Neural progenitor cell (in vitro differentiated cells): ENCODE measurements around the gene B4GALT5. TPM values are rescaled to one million over a fixed set of nuclear protein-coding genes. Genes with fewer than 3 reads are reported as not detected.

ENCODE experiments used
- DNase-seq: peaks from one replicate; pipeline ENCODE4 v3.0.0-alpha.2; 2016; ENCODE audit warnings: low spot score
- H2AFZ ChIP-seq: fragments of 200-600 bp; sonication (generic); replicated peaks from 2 replicates; pipeline ENCODE4 v1.6.1; 2016; ENCODE audit warnings: antibody characterized with exemption
- H3F3A ChIP-seq: fragments of 200-600 bp; sonication (generic); 2 replicates; pipeline ENCODE4 v1.6.1; 2016; ENCODE audit warnings: antibody characterized with exemption, low read depth
- H3K27ac ChIP-seq: fragments of 200-600 bp; sonication (generic); 2 replicates; pipeline ENCODE4 v1.5.1; 2016; ENCODE audit warnings: mild to moderate bottlenecking
- H3K27me3 ChIP-seq: fragments of 200-600 bp; sonication (generic); 2 replicates; pipeline ENCODE4 v1.6.1; 2016; ENCODE audit warnings: mild to moderate bottlenecking, moderate library complexity
- H3K36me3 ChIP-seq: fragments of 200-600 bp; sonication (generic); 2 replicates; pipeline ENCODE4 v1.5.1; 2016
- H3K4me1 ChIP-seq: fragments of 200-600 bp; sonication (generic); 2 replicates; pipeline ENCODE4 v1.6.1; 2016; ENCODE audit warnings: mixed run types
- H3K4me2 ChIP-seq: fragments of 200-600 bp; sonication (generic); 2 replicates; pipeline ENCODE4 v1.6.1; 2016
- H3K4me3 ChIP-seq: fragments of 200-600 bp; sonication (generic); 2 replicates; pipeline ENCODE4 v1.5.1; 2016
- H3K79me2 ChIP-seq: fragments of 200-600 bp; sonication (generic); 2 replicates; pipeline ENCODE4 v1.6.1; 2016; ENCODE audit warnings: low read depth
- H3K9ac ChIP-seq: fragments of 200-600 bp; sonication (generic); 2 replicates; pipeline ENCODE4 v1.6.1; 2016
- H3K9me3 ChIP-seq: fragments of 200-600 bp; sonication (generic); 2 replicates; pipeline ENCODE4 v1.5.1; 2016; ENCODE audit warnings: low read depth
- H4K20me1 ChIP-seq: fragments of 200-600 bp; sonication (generic); 2 replicates; pipeline ENCODE4 v1.6.1; 2016; ENCODE audit warnings: low read depth
- H3K27ac Mint-ChIP-seq: 3 replicates; pipeline ENCODE4 v1.8.0; 2021; ENCODE audit warnings: mixed read lengths
- H3K27me3 Mint-ChIP-seq: 2 replicates; pipeline ENCODE4 v1.8.0; 2022; ENCODE audit warnings: low read depth, mild to moderate bottlenecking, inconsistent platforms, moderate library complexity, mixed read lengths; ENCODE audit not compliant: insufficient read depth
- H3K36me3 Mint-ChIP-seq: 3 replicates; pipeline ENCODE4 v1.8.0; 2021; ENCODE audit warnings: mixed read lengths
- H3K4me1 Mint-ChIP-seq: 3 replicates; pipeline ENCODE4 v1.8.0; 2021; ENCODE audit warnings: mixed read lengths
- H3K4me3 Mint-ChIP-seq: 3 replicates; pipeline ENCODE4 v1.8.0; 2021; ENCODE audit warnings: mild to moderate bottlenecking, moderate library complexity, mixed read lengths
- H3K9me3 Mint-ChIP-seq: 3 replicates; pipeline ENCODE4 v1.8.0; 2020; ENCODE audit warnings: mixed read lengths
- EZH2 ChIP-seq: fragments of 200-600 bp; sonication (generic); IDR thresholded peaks from 2 replicates; pipeline ENCODE4 v1.6.1; 2017; ENCODE audit warnings: antibody characterized with exemption, mild to moderate bottlenecking, moderate library complexity
- EZH2phosphoT487 ChIP-seq: fragments of 200-600 bp; sonication (generic); IDR thresholded peaks from 2 replicates; pipeline ENCODE4 v1.6.1; 2017; ENCODE audit warnings: antibody characterized with exemption
- total RNA-seq: library from RNA; depleted of rRNA; stranded (reverse); fragments of >200 nt; gene quantifications from 2 replicates; pipeline ENCODE4 v1.2.3, GENCODE V29; 2015; ENCODE audit warnings: low replicate concordance
- TF ChIP-seq, protein P1 (sequence below): fragments of 200-600 bp; sonication (generic); IDR thresholded peaks from 2 replicates; pipeline ENCODE4 v1.5.1; 2017; ENCODE audit warnings: antibody characterized with exemption, mild to moderate bottlenecking

The B4GALT5 gene
- total RNA-seq, 1 donor from 2014 or later = 60.1 TPM

DNA sequence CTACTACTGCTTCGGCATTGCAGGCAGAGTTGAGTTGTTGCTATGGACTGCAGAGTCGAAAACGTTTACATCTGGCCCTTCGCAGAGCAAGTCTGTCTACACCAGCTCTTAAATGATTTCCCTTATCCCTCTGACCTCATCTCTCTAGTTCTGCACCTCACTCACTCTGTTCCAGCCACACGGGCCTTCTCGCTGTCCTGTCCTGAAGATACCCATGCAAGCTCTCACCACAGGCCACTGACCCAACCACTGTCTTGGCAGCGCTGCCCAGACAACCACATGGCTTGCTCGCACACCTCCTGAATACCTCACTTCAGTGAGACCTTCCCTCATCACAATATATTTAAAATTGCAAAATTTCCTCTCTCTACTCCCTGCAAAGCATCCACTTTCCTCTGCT, 31.4 kb downstream of the B4GALT5 start:
- Histone ChIP-seq H3K4me2 (no peak overlapping the region), H2AFZ (no peak overlapping the region), H3K9ac (no peak overlapping the region), H3K4me3 (no peak overlapping the region), H3K27me3 (no peaks in the 10 kb centered on the region), H3K4me1 (peaks cover 72% of the 10 kb centered on the region), H3K36me3 (no peaks in the 10 kb centered on the region), H3K9me3 (no peaks in the 10 kb centered on the region), H3K27ac (no peak overlapping the region), H3K79me2 (peaks cover 100% of the 10 kb centered on the region), H4K20me1 (peaks cover 100% of the 10 kb centered on the region), H3F3A (peaks cover 43% of the 10 kb centered on the region)
- H3K9me3 Mint-ChIP-seq = no peaks in the 10 kb centered on the region
- TF ChIP-seq EZH2phosphoT487 = no peak
- TF ChIP-seq, protein P1, sequence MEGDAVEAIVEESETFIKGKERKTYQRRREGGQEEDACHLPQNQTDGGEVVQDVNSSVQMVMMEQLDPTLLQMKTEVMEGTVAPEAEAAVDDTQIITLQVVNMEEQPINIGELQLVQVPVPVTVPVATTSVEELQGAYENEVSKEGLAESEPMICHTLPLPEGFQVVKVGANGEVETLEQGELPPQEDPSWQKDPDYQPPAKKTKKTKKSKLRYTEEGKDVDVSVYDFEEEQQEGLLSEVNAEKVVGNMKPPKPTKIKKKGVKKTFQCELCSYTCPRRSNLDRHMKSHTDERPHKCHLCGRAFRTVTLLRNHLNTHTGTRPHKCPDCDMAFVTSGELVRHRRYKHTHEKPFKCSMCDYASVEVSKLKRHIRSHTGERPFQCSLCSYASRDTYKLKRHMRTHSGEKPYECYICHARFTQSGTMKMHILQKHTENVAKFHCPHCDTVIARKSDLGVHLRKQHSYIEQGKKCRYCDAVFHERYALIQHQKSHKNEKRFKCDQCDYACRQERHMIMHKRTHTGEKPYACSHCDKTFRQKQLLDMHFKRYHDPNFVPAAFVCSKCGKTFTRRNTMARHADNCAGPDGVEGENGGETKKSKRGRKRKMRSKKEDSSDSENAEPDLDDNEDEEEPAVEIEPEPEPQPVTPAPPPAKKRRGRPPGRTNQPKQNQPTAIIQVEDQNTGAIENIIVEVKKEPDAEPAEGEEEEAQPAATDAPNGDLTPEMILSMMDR = no peak
- no peak for TF ChIP-seq EZH2
- no peak overlapping the region for H3K4me3 Mint-ChIP-seq
- no peak for DNase-seq
- H3K4me1 Mint-ChIP-seq = peaks cover 77% of the 10 kb centered on the region
- H3K36me3 Mint-ChIP-seq = peaks cover 10% of the 10 kb centered on the region
- no peaks in the 10 kb centered on the region for H3K27me3 Mint-ChIP-seq
- peak overlapping the region; percentile 82 for H3K27ac Mint-ChIP-seq

DNA sequence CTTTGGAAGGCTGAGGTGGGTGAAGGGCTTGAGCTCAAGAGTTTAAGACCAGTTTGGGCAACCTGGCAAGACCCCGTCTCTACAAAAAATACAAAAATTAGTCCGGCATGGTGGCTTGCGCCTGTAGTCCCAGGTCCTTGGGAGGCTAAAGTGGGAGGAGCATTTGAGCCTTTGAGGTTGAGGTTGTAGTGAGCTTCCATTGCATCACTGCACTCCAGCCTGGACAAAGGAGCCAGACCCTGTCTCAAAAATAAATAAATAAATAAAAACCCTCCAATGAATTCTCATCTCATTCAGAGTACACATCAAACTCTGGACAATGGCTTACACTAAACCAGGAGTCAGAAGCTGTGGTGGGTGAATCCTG, 31.8 kb downstream of the B4GALT5 start:
- H3K4me2 ChIP-seq = no peak overlapping the region
- peaks cover 100% of the 10 kb centered on the region for H4K20me1 ChIP-seq
- Mint-ChIP-seq H3K27ac (peak overlapping the region; percentile 82), H3K4me3 (no peak overlapping the region), H3K4me1 (peaks cover 77% of the 10 kb centered on the region), H3K27me3 (no peaks in the 10 kb centered on the region), H3K36me3 (peaks cover 10% of the 10 kb centered on the region), H3K9me3 (no peaks in the 10 kb centered on the region)
- TF ChIP-seq, protein P1 = no peak
- TF ChIP-seq EZH2 (no peak), EZH2phosphoT487 (no peak)
- peaks cover 38% of the 10 kb centered on the region for H3F3A ChIP-seq
- peaks cover 100% of the 10 kb centered on the region for H3K79me2 ChIP-seq
- DNase-seq = no peak
- H3K4me1 ChIP-seq = peaks cover 72% of the 10 kb centered on the region
- H3K4me3 ChIP-seq = no peak overlapping the region
- no peak overlapping the region for H3K27ac ChIP-seq
- no peaks in the 10 kb centered on the region for H3K27me3 ChIP-seq
- no peaks in the 10 kb centered on the region for H3K36me3 ChIP-seq
- no peaks in the 10 kb centered on the region for H3K9me3 ChIP-seq
- H2AFZ ChIP-seq = no peak overlapping the region
- no peak overlapping the region for H3K9ac ChIP-seq

DNA sequence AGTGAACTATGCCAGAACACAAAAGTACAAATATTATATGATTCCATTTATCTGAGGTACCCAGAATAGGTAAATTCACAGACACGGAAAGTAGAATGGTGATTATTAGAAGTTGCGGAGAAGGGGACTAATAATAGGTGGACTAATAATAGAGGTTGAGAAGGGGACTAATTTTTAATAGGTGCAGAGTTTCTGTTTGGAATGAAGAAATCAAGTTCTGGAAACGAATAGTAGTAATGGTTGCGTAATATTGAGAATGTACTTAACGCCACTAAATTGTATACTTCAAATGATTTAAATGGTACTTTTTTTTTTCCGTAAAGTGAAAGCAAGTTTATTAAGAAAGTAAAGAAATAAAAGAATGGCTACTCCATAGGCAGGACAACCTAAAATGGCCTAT, 33.2 kb downstream of the B4GALT5 start:
- no peak overlapping the region for H2AFZ ChIP-seq
- H3K36me3 Mint-ChIP-seq = peaks cover 10% of the 10 kb centered on the region
- H3K27me3 ChIP-seq = no peaks in the 10 kb centered on the region
- peaks cover 31% of the 10 kb centered on the region for H3F3A ChIP-seq
- no peak for DNase-seq
- H3K27me3 Mint-ChIP-seq = no peaks in the 10 kb centered on the region
- H3K79me2 ChIP-seq = peaks cover 100% of the 10 kb centered on the region
- H3K4me3 ChIP-seq = no peak overlapping the region
- TF ChIP-seq, protein P1 = no peak
- TF ChIP-seq EZH2 (no peak), EZH2phosphoT487 (no peak)
- H3K27ac ChIP-seq = no peak overlapping the region
- H3K4me1 ChIP-seq = peaks cover 71% of the 10 kb centered on the region
- no peaks in the 10 kb centered on the region for H3K36me3 ChIP-seq
- no peak overlapping the region for H3K4me3 Mint-ChIP-seq
- no peak overlapping the region for H3K27ac Mint-ChIP-seq
- no peak overlapping the region for H3K9ac ChIP-seq
- H4K20me1 ChIP-seq = peaks cover 100% of the 10 kb centered on the region
- H3K4me1 Mint-ChIP-seq = peaks cover 78% of the 10 kb centered on the region
- no peaks in the 10 kb centered on the region for H3K9me3 ChIP-seq
- no peaks in the 10 kb centered on the region for H3K9me3 Mint-ChIP-seq
- no peak overlapping the region for H3K4me2 ChIP-seq
